Fibroblast of skin of right quadriceps (primary cell): ENCODE results near the gene VPS54.
"Not testable (repeated sequence)": the region's sequence is repeated elsewhere in the genome, so short reads cannot be mapped to it uniquely, and the experiment has no call there.

Source experiments
- DNase-seq: peaks from one replicate; pipeline ENCODE4 v3.0.0-alpha.2; 2013

The VPS54 gene

GRCh38 chr2:63993130-63993584, 26.1 kb downstream of the VPS54 start:
- not testable (repeated sequence) for DNase-seq

GRCh38 chr2:63992061-63992685, 27.1 kb downstream of the VPS54 start:
- no peak for DNase-seq

GRCh38 chr2:63991173-63991999, 27.8 kb downstream of the VPS54 start:
- DNase-seq, result not testable (repeated sequence)

GRCh38 chr2:63990072-63990471, 29.2 kb downstream of the VPS54 start:
- DNase-seq, result no peak

GRCh38 chr2:63988842-63989436, 30.3 kb downstream of the VPS54 start:
- DNase-seq, result not testable (repeated sequence)

DNA sequence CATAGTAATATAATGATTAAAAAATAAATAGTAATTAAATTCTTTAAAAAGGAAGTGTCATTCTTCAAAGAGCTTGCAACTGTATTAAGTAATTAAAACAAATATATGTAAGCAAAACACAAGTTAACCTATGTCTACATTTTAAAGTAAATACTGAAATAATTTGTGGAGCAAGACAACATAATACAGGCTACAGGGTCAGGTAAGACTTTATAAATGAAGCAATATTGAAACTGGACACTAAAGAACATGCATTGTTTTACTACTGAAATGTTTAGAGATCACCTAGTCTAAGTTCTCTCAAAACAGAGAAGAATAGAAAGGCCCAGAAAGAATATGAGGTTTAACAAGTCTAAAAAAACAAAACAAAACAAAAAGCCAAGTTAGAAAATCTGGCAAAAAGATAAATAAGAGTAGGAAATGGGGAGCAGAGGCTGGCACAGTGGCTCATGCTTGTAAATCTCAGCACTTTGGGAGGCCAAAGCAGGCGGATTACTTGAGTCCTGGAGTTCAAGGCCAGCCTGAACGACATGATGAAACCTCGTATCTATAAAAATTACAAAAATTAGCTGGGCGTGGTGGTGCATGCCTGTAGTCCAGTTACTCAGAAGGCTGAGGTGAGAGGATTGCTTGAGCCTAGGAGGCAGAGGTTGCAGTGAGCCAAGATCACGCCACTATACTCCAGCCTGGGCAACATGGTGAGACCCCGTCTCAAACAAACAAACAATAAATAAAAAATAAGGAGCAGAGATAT, 34.4 kb downstream of the VPS54 start:
- no peak for DNase-seq

DNA sequence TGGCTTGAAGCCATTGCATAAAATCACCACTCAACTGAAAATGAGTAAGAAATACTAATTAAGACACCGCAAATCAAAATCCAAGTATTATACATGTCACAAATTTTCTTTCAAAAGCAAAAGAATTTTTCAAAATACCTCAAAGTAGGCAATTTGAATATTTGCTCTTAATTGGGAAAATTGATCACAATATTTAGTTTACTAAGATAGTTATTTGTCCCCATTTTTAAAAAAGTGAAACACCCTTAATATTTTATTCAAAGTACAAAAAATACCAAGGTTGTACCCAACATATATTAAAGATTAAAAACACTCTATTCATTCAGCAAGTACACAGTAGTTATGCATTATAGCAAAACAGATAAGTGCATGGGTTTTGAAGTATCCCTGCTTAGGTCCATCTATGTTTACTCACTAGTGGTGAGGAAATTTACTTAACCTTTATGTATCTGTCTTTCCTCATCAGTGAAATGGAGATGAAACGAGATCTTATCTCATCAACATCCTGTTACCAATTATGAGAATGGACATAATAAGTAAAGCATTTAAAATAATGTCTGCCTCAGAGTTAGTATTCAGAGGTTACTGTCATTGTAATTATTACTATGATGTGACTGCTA, 35.1 kb downstream of the VPS54 start:
- peak; percentile 8 for DNase-seq

- no peak for DNase-seq
Observed at GRCh38 chr2:63982335-63982734, 36.9 kb downstream of the VPS54 start.

- no peak for DNase-seq
Observed at GRCh38 chr2:63981702-63982103, 37.5 kb downstream of the VPS54 start.

- no peak for DNase-seq
Observed at GRCh38 chr2:63980794-63981193, 38.4 kb downstream of the VPS54 start.

- DNase-seq, result no peak
Observed at GRCh38 chr2:63977904-63978303, 41.3 kb downstream of the VPS54 start.

DNA sequence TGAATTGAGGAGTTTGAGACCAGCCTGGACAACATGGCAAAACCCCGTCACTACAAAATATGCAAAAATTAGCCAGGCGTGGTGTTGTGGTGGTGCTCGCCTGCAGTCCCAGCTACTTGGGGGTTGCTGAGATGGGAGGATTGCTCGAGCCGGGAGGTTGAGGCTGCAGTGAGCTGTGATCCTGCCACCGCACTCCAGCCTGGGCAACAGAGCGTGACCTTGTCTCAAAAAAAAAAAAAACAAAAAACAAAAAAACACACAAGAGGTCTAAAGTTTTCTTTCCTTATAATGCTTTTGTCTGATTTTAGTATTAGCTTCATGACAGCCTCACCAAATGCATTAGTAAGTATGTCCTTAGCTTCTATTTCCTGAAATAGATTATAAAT, 43.1 kb downstream of the VPS54 start:
- DNase-seq, result no peak

DNA sequence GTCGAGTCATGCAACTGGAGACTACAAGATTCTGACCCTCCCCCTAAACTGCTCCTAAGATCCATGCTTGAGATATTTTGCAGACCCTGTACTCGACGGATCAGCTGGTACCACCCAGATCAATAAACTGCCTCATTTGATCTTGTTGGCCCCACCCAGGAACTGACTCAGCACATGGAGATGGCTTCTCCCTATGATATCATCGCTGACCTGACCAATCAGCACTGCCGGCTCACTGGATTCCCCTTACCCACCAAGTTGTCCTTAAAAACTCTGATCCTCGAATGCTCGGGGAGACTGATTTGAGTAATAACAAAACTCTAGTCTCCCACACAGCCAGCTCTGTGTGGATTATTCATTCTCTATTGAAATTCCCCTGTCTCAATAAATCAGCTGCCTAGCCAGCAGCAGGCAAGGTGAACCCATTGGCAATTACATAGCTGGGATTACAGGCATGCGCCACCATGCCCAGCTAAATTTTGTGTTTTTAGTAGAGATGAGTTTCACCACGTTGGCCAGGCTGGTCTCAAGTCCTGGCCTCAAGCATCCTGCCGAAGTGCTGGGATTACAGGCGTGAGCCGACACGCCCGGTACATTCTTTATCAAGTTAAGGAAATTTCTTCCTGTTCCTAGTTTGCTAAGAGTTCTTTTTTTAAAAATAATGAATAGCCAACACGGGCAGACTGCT, 43.6 kb downstream of the VPS54 start:
- peak; percentile 4 for DNase-seq

DNA sequence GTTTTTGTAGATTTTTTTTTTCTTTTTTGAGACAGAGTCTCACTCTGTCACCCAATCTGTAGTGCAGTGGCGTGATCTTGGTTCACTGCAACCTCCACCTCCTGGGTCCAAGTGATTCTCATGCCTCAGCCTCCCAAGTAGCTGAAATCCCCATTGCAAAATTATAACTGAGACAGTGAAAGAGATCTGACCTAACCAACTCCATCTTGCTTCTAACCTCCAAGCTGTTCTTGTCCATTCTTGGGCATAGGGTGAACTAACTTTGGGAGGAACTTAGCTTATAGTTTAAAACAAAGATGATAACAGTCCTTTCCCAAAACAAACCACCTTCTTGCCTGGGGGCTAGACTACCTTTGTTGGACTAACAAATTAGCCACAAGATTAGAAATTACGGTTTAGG, 44.2 kb downstream of the VPS54 start:
- not testable (repeated sequence) for DNase-seq

GRCh38 chr2:63962186-63962585, 57.0 kb downstream of the VPS54 start:
- no peak for DNase-seq

DNA sequence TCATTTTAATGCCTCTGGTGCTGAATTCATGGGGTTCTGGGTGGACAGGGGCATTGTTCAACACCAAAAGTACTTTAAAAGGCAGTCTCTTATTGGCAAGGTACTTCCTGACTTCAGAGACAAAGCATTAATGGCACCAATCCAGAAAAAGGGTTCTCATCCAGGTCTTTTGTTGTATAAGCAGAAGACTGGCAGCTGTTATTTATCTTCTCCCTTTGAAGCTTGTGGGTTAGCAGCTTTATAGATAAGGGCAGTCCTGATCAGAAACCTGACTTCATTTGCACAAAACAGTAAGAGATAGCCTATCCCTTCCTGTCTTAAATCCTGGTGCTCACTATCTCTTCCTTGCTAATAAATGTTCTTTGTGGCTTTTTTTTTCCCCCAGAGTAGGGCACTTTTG, 68.8 kb downstream of the VPS54 start:
- no peak for DNase-seq

DNA sequence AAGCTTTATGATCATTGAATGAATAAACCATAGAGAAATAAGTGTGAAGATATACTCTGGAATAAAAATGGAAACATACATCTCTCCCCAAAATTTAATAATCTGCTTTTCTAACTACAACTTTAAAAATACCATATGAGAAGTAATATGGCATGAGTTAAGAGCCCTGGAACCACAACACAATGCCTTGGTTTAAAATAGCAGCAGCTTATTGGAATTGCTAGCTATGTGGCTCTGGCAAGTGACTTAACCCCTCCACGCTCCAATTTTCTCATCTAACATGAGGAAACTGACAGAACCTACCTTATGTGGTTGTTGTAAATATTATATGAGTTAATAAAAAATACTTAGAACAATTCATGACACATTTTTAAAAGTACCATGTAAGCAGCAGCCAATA, 76.4 kb downstream of the VPS54 start:
- DNase-seq, result no peak

- not testable (repeated sequence) for DNase-seq
Observed at GRCh38 chr2:63932104-63932503, 87.1 kb downstream of the VPS54 start.

DNA sequence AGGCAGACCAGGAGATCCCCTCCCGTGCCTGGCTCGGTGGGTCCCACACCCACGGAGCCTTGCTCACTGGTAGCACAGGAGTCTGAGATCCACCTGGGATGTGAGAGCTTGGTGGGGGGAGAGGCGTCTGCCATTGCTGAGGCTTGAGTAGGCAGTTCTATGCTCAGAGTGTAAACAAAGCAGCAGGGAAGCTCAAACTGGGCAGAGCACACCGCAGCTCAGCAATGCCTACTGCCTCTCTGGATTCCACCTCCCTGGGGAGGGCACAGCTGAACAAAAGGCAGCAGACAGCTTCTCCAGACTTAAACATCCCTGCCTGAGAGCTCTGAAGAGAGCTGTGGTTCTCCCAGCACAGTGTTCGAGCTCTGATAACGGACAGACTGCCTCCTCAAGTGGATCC, 92.4 kb downstream of the VPS54 start:
- no peak for DNase-seq

- DNase-seq, result no peak
Observed at GRCh38 chr2:63914311-63914710, 104.9 kb downstream of the VPS54 start.

- DNase-seq, result peak; percentile 8
Observed at GRCh38 chr2:63903003-63903402, 116.2 kb downstream of the VPS54 start.

DNA sequence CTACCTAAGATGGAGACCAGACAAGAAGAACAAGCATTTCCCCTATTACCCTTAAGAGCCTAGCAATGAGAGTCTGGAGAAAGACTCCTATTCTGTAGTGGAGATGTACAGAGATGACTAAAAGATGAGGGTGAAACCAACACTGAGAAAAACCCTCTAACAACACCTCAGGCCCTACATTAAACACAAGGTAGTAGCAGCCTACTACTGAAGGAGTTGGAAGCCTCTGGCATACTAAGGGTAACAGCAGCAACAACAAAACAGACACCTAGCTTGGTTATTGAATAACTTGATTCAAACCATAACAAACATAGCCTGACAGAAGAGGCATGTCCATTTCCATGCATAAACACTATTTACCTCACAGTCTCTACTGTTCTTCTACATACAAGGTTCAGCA, 117.1 kb downstream of the VPS54 start:
- DNase-seq, result no peak
